HL-60 (cell line): Measurements from ENCODE around the gene MADCAM1.

Source experiments
- GABPA ChIP-seq: IDR thresholded peaks from 2 replicates; pipeline ENCODE4 v1.6.1; 2012; ENCODE audit warnings: low read depth
- POLR2AphosphoS5 ChIP-seq: IDR thresholded peaks from 2 replicates; pipeline ENCODE4 v1.6.1; 2012; ENCODE audit warnings: low read depth
- SPI1 ChIP-seq: IDR thresholded peaks from 2 replicates; pipeline ENCODE4 v1.6.1; 2012; ENCODE audit warnings: low read depth, mild to moderate bottlenecking, borderline replicate concordance
- TF ChIP-seq, protein P1 (sequence below): IDR thresholded peaks from one replicate; pipeline ENCODE4 v1.5.1; 2011; ENCODE audit warnings: low read length, control low read depth, inconsistent platforms; ENCODE audit not compliant: insufficient read depth
- TF ChIP-seq, protein P2 (sequence below): IDR thresholded peaks from 2 replicates; pipeline ENCODE4 v1.6.1; 2012; ENCODE audit warnings: low read depth; ENCODE audit not compliant: insufficient replicate concordance

DNA sequence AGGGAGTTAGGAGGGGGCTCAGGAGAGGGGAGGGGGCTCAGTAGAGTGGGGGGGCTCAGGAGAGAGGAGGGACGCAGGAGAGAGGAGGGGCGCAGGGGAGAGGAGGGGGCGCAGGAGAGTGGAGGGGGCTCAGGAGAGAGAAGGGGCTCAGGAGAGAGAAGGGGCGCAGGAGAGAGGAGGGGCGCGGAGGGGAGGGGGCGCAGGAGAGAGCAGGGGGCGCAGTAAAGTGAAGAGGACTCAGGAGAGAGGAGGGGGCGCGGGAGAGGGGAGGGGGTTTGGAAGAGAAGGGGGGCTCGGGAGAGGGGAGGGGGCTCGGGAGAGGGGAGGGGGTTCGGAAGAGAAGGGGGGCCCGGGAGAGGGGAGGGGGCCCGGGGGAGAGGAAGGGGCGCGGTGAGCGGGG, 700 bp downstream of the MADCAM1 start:
- TF ChIP-seq, protein P1, sequence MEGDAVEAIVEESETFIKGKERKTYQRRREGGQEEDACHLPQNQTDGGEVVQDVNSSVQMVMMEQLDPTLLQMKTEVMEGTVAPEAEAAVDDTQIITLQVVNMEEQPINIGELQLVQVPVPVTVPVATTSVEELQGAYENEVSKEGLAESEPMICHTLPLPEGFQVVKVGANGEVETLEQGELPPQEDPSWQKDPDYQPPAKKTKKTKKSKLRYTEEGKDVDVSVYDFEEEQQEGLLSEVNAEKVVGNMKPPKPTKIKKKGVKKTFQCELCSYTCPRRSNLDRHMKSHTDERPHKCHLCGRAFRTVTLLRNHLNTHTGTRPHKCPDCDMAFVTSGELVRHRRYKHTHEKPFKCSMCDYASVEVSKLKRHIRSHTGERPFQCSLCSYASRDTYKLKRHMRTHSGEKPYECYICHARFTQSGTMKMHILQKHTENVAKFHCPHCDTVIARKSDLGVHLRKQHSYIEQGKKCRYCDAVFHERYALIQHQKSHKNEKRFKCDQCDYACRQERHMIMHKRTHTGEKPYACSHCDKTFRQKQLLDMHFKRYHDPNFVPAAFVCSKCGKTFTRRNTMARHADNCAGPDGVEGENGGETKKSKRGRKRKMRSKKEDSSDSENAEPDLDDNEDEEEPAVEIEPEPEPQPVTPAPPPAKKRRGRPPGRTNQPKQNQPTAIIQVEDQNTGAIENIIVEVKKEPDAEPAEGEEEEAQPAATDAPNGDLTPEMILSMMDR: no peak
- TF ChIP-seq, protein P2, sequence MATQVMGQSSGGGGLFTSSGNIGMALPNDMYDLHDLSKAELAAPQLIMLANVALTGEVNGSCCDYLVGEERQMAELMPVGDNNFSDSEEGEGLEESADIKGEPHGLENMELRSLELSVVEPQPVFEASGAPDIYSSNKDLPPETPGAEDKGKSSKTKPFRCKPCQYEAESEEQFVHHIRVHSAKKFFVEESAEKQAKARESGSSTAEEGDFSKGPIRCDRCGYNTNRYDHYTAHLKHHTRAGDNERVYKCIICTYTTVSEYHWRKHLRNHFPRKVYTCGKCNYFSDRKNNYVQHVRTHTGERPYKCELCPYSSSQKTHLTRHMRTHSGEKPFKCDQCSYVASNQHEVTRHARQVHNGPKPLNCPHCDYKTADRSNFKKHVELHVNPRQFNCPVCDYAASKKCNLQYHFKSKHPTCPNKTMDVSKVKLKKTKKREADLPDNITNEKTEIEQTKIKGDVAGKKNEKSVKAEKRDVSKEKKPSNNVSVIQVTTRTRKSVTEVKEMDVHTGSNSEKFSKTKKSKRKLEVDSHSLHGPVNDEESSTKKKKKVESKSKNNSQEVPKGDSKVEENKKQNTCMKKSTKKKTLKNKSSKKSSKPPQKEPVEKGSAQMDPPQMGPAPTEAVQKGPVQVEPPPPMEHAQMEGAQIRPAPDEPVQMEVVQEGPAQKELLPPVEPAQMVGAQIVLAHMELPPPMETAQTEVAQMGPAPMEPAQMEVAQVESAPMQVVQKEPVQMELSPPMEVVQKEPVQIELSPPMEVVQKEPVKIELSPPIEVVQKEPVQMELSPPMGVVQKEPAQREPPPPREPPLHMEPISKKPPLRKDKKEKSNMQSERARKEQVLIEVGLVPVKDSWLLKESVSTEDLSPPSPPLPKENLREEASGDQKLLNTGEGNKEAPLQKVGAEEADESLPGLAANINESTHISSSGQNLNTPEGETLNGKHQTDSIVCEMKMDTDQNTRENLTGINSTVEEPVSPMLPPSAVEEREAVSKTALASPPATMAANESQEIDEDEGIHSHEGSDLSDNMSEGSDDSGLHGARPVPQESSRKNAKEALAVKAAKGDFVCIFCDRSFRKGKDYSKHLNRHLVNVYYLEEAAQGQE: no peak
- TF ChIP-seq POLR2AphosphoS5: no peak
- no peak for TF ChIP-seq SPI1
- TF ChIP-seq GABPA: no peak
